Measurements from ENCODE around the gene KRTAP9-8. TPM values are rescaled to one million over a fixed set of nuclear protein-coding genes. Genes with fewer than 3 reads are reported as not detected.

Gene KRTAP9-8
- total RNA-seq, 1 experiment from 2014 or later: not detected

DNA sequence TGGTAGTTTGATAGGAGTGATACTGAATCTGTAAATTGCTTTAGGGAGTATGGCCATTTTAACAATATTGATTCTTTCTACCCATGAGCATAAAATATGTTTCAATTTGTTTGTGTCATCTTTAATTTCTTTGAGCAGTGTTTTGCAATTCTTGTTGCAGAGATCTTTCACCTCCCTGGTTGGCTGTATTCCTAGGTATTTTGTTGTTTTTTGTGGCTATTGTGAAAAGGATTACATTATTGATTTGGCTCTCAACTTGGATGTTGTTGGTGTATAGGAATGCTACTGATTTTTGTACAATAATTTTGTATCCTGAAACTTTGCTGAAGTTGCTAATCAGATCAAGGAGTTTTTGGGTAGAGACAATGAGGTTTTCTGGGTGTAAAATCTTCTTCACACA lies 20.6 kb downstream of the KRTAP9-8 start:
- CTCF ChIA-PET: interaction anchor here (1.0 kb wide), 1 partner anchor 13 kb away, joined by 3 read pairs; no protein-coding TSS in a partner anchor
- TF ChIP-seq CTCF (IDR thresholded peaks at IDR 0.05; ENCODE audit: unreplicated experiment): no peak
- DNase-seq: no peak
- H3K36me3 Mint-ChIP-seq (ENCODE audit: insufficient read depth, unreplicated experiment): no peaks in the 10 kb centered on the region
- H3K4me3 Mint-ChIP-seq (ENCODE audit: low read depth, unreplicated experiment): no peak overlapping the region
- H3K27me3 Mint-ChIP-seq (ENCODE audit: unreplicated experiment): peaks cover 15% of the 10 kb centered on the region
- H3K27ac Mint-ChIP-seq (ENCODE audit: unreplicated experiment): no peak overlapping the region
- no TSS peak for BruUV-seq (replicated peaks)
- no peaks in the 10 kb centered on the region for H3K4me1 Mint-ChIP-seq (ENCODE audit: low read depth, unreplicated experiment)
- H3K9me3 Mint-ChIP-seq (ENCODE audit: low read depth, unreplicated experiment): no peaks in the 10 kb centered on the region
- intact Hi-C loops (cut with micrococcal nuclease; ENCODE audit: unreplicated experiment): no loop called here

GRCh38 chr17:41263212-41263611 lies 25.4 kb downstream of the KRTAP9-8 start:
- peaks cover 14% of the 10 kb centered on the region for H3K27me3 Mint-ChIP-seq (ENCODE audit: unreplicated experiment)
- intact Hi-C loops (cut with micrococcal nuclease; ENCODE audit: unreplicated experiment): no loop called here
- CTCF ChIA-PET: no interaction called here

DNA sequence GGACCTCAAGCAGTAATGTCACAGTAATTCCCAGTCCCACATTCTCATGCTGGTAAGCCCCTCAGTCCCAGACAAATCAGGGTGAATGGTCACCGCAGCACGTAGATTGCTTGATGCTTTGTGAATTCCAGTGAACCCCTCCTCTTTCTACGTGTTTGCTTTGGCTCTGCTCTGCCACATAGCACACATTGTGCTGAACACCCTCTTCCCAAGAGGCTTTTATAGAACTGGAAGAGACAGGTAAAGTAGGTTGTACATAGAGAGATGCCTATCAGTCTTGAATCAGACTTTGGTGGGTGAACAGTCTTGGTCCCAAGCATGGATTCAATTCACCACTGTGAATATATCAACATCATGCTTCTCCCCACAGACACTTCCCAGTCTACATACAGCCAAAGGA lies 26.8 kb downstream of the KRTAP9-8 start:
- DNase-seq: no peak
- Mint-ChIP-seq H3K4me3 (ENCODE audit: low read depth, unreplicated experiment) (no peak overlapping the region), H3K27ac (ENCODE audit: unreplicated experiment) (no peak overlapping the region), H3K4me1 (ENCODE audit: low read depth, unreplicated experiment) (no peaks in the 10 kb centered on the region), H3K9me3 (ENCODE audit: low read depth, unreplicated experiment) (no peaks in the 10 kb centered on the region), H3K36me3 (ENCODE audit: insufficient read depth, unreplicated experiment) (no peaks in the 10 kb centered on the region), H3K27me3 (ENCODE audit: unreplicated experiment) (peaks cover 14% of the 10 kb centered on the region)
- no peak for TF ChIP-seq CTCF (IDR thresholded peaks at IDR 0.05; ENCODE audit: unreplicated experiment)
- intact Hi-C loops (cut with micrococcal nuclease; ENCODE audit: unreplicated experiment): no loop called here
- CTCF ChIA-PET: interaction anchor here (1.8 kb wide), 1 partner anchor 11 kb away, joined by 6 read pairs; the partner anchor contains the start of gene KRTAP9-7
- BruUV-seq (replicated peaks): no TSS peak

More at GRCh38 chr17:41263212-41263611, 25.4 kb downstream of the KRTAP9-8 start:
- H3K27ac Mint-ChIP-seq (ENCODE audit: unreplicated experiment): no peak overlapping the region
- TF ChIP-seq CTCF (IDR thresholded peaks at IDR 0.05; ENCODE audit: unreplicated experiment): no peak
- H3K4me1 Mint-ChIP-seq (ENCODE audit: low read depth, unreplicated experiment): no peaks in the 10 kb centered on the region
- BruUV-seq (replicated peaks): no TSS peak
- H3K36me3 Mint-ChIP-seq (ENCODE audit: insufficient read depth, unreplicated experiment): no peaks in the 10 kb centered on the region
- no peaks in the 10 kb centered on the region for H3K9me3 Mint-ChIP-seq (ENCODE audit: low read depth, unreplicated experiment)
- DNase-seq: no peak
- H3K4me3 Mint-ChIP-seq (ENCODE audit: low read depth, unreplicated experiment): no peak overlapping the region

- no peak for DNase-seq
- no peak within 1 kb of the TSS for H3K4me3 Mint-ChIP-seq (ENCODE audit: low read depth, unreplicated experiment)
- H3K4me1 Mint-ChIP-seq (ENCODE audit: low read depth, unreplicated experiment): no peaks in the 10 kb centered on the region
- H3K27ac Mint-ChIP-seq (ENCODE audit: unreplicated experiment): no peak within 1 kb of the TSS
- H3K27me3 Mint-ChIP-seq (ENCODE audit: unreplicated experiment): peaks cover 14% of the 10 kb centered on the region
- CTCF ChIA-PET: interaction anchor here (1.8 kb wide), 1 partner anchor 11 kb away, joined by 6 read pairs; the partner anchor contains the start of gene KRTAP9-7
- no peaks in the 10 kb centered on the region for H3K36me3 Mint-ChIP-seq (ENCODE audit: insufficient read depth, unreplicated experiment)
- no peak for TF ChIP-seq CTCF (IDR thresholded peaks at IDR 0.05; ENCODE audit: unreplicated experiment)
- H3K9me3 Mint-ChIP-seq (ENCODE audit: low read depth, unreplicated experiment): no peaks in the 10 kb centered on the region
- intact Hi-C loops (cut with micrococcal nuclease; ENCODE audit: unreplicated experiment): no loop called here
- BruUV-seq (replicated peaks): no TSS peak
Measured at GRCh38 chr17:41265078-41265477, 27.3 kb downstream of the KRTAP9-8 start, which contains the start of gene KRTAP9-6. Gene KRTAP9-6, plus strand, starts transcription at chr17:41265378. Its CDS starts 0 bp downstream, at chr17:41265378.

Measured in Calu3 (cell line).